GM12878 (cell line): Measurements from ENCODE around the gene COX7C. TPM values are rescaled to one million over a fixed set of nuclear protein-coding genes. Genes with fewer than 3 reads are reported as not detected.

Experiments
- ATAC-seq: fragments of 200-7000 bp; cut with Tn5 transposase; 3 replicates; pipeline ENCODE4 v1.9.1; 2020; ENCODE audit warnings: mild to moderate bottlenecking, moderate library complexity
- BruUV-seq: library from RNA; stranded (reverse); fragments of 400-500 nt; replicated peaks from 2 replicates; lab custom pipeline; 2021; lab: Mats Ljungman, UMichigan
- CTCF ChIA-PET: fragments of 300-600 bp; sonication (Branson Sonifier 250); formaldehyde crosslinking; extraction: SDS; loops from one replicate; lab custom pipeline; 2021; ENCODE audit warnings: inconsistent platforms; lab: Yijun Ruan, JAX
- POLR2A ChIA-PET: fragments of 350-600 bp; formaldehyde crosslinking; extraction: SDS; loops from one replicate; lab custom pipeline; 2021; ENCODE audit warnings: inconsistent platforms; lab: Charles Lee
- RAD21 ChIA-PET: fragments of 300-600 bp; sonication (Branson Sonifier 250); formaldehyde crosslinking; loops from one replicate; lab custom pipeline; 2023; ENCODE audit warnings: antibody characterized with exemption; ENCODE audit not compliant: unreplicated experiment; lab: Charles Lee
- SMC1A ChIA-PET: fragments of 300-600 bp; sonication (Branson Sonifier 250); formaldehyde crosslinking; loops from one replicate; lab custom pipeline; 2023; ENCODE audit not compliant: unreplicated experiment, uncharacterized antibody; lab: Charles Lee
- DNase-seq: peaks from one replicate; pipeline ENCODE4 v3.0.0-alpha.2; 2011; ENCODE audit warnings: low read depth, low spot score
- FAIRE-seq: peaks from 3 replicates; lab custom pipeline; 2011; peaks lifted over from hg19 to GRCh38; lab: Jason Lieb, UNC
- H2AFZ ChIP-seq: 2 replicates; pipeline ENCODE4 v1.6.0; 2011; ENCODE audit warnings: low read depth, low read length, control low read depth; ENCODE audit not compliant: control insufficient read depth
- H3K27ac ChIP-seq: 2 replicates; pipeline ENCODE4 v1.5.1; 2011; ENCODE audit warnings: control low read depth; ENCODE audit not compliant: control insufficient read depth, insufficient read depth
- H3K27me3 ChIP-seq, 2 experiments: replicated peaks in 1 of 2; 2 replicates each; pipeline versions ENCODE4 v1.6.0 to v1.6.1; 2011; ENCODE audit warnings: low read length in 1 of 2; ENCODE audit not compliant: control insufficient read depth in 2 of 2, insufficient read depth in 2 of 2
- H3K36me3 ChIP-seq, 2 experiments: 2 replicates each; pipeline ENCODE4 v1.5.1; 2011; ENCODE audit warnings: low read length in 1 of 2; ENCODE audit not compliant: control insufficient read depth in 2 of 2, insufficient read depth in 2 of 2
- H3K4me1 ChIP-seq: 2 replicates; pipeline ENCODE4 v1.6.1; 2011; ENCODE audit warnings: mild to moderate bottlenecking, low read length, moderate library complexity, mixed read lengths; ENCODE audit not compliant: control insufficient read depth, insufficient read depth
- H3K4me2 ChIP-seq: 2 replicates; pipeline ENCODE4 v1.6.0; 2011; ENCODE audit warnings: control low read depth; ENCODE audit not compliant: control insufficient read depth, insufficient read depth
- H3K4me3 ChIP-seq: fragments of 200-600 bp; sonication (generic); 2 replicates; pipeline ENCODE4 v1.5.1; 2016
- H3K79me2 ChIP-seq: 2 replicates; pipeline ENCODE4 v1.6.0; 2011; ENCODE audit warnings: low read length; ENCODE audit not compliant: control insufficient read depth, insufficient read depth
- H3K9ac ChIP-seq: 2 replicates; pipeline ENCODE4 v1.8.0; 2011; ENCODE audit warnings: low read length, control low read depth, mixed read lengths; ENCODE audit not compliant: control insufficient read depth, insufficient read depth
- H3K9me3 ChIP-seq: replicated peaks from 3 replicates; pipeline ENCODE4 v1.5.1; 2011; ENCODE audit warnings: mild to moderate bottlenecking, low read length; ENCODE audit not compliant: control insufficient read depth, insufficient read depth
- H4K20me1 ChIP-seq: 2 replicates; pipeline ENCODE4 v1.6.0; 2011; ENCODE audit not compliant: control insufficient read depth, insufficient read depth
- ATF7 ChIP-seq: fragments of 450-650 bp; IDR thresholded peaks from 2 replicates; pipeline ENCODE4 v1.6.1; 2016; ENCODE audit warnings: low read depth, mild to moderate bottlenecking
- BACH1 ChIP-seq: fragments of 450-650 bp; IDR thresholded peaks from 2 replicates; pipeline ENCODE4 v1.6.1; 2017; ENCODE audit warnings: mild to moderate bottlenecking, borderline replicate concordance
- EGR1 ChIP-seq, 2 experiments: IDR thresholded peaks; 1 replicate in 1 of 2; 2 replicates in 1 of 2; pipeline ENCODE4 v1.6.1; 2011 to 2012; ENCODE audit warnings: low read depth in 2 of 2, low read length in 2 of 2, borderline replicate concordance in 1 of 2, mild to moderate bottlenecking in 1 of 2, moderate library complexity in 1 of 2
- GATAD2B ChIP-seq: fragments of 450-650 bp; conservative IDR thresholded peaks from 2 replicates; pipeline ENCODE4 v1.6.1; 2017; ENCODE audit warnings: low read depth, mild to moderate bottlenecking, moderate library complexity
- KAT2A ChIP-seq: conservative IDR thresholded peaks from 2 replicates; pipeline ENCODE4 v1.6.1; 2011; ENCODE audit warnings: low read depth, low read length; ENCODE audit not compliant: control insufficient read depth
- MTA3 ChIP-seq: IDR thresholded peaks from 2 replicates; pipeline ENCODE4 v1.6.1; 2012; ENCODE audit warnings: low read length, inconsistent platforms, borderline replicate concordance
- NFIC ChIP-seq: IDR thresholded peaks from 2 replicates; pipeline ENCODE4 v1.6.1; 2012; ENCODE audit warnings: low read depth, mild to moderate bottlenecking, inconsistent platforms, low read length, moderate library complexity
- NFYA ChIP-seq: IDR thresholded peaks from 2 replicates; pipeline ENCODE4 v1.6.1; 2011; ENCODE audit warnings: low read depth, mild to moderate bottlenecking, low read length, improper control_type of control experiment, borderline replicate concordance
- REST ChIP-seq: IDR thresholded peaks from 2 replicates; pipeline ENCODE4 v1.6.1; 2012; ENCODE audit warnings: mild to moderate bottlenecking, low read depth, low read length
- SIN3A ChIP-seq: IDR thresholded peaks from 2 replicates; pipeline ENCODE4 v1.6.1; 2012; ENCODE audit warnings: low read depth, low read length, improper control_type of control experiment
- ZBTB33 ChIP-seq: fragments of 450-650 bp; IDR thresholded peaks from 2 replicates; pipeline ENCODE4 v1.6.1; 2017; ENCODE audit warnings: mild to moderate bottlenecking
- ZNF687 ChIP-seq: fragments of 450-650 bp; IDR thresholded peaks from 2 replicates; pipeline ENCODE4 v1.6.1; 2017; ENCODE audit warnings: mild to moderate bottlenecking, moderate library complexity
- WGBS: methylation state at CpG from one replicate; pipeline ENCODE4 v1.1.6; 2016; ENCODE audit warnings: low lambda C conversion rate; ENCODE audit not compliant: insufficient replicate concordance, insufficient coverage; ENCODE audit errors: missing lambda C conversion rate; 5-methylcytosine and 5-hydroxymethylcytosine counted together
- in situ Hi-C: fragments of 300-500 bp; cut with MboI; formaldehyde crosslinking; loops from 9 replicates; pipeline ENCODE4 v1.14.3; 2018; ENCODE audit warnings: mixed read lengths
- intact Hi-C: fragments of 100-400 bp; cut with micrococcal nuclease; formaldehyde crosslinking; loops from one replicate; pipeline ENCODE4 v1.14.2; 2022; ENCODE audit not compliant: unreplicated experiment
- polyA plus RNA-seq, 11 experiments: library from polyadenylated mRNA; depleted of rRNA in 4 of 11; unstranded in 6 of 11; stranded (reverse) in 5 of 11; fragments of >200 nt; fragmentation: Nextera tagmentation in 4 of 11; fragmentation: Illumina TruSeq in 1 of 11; extraction: Ambion mirVana in 4 of 11; extraction: Trizol in 1 of 11; gene quantifications; 1 replicate in 1 of 11; 2 replicates in 10 of 11; pipeline versions ENCODE4 v1.2.1 to v1.2.3, GENCODE V29; 2011 to 2016; ENCODE audit warnings: inconsistent platforms in 2 of 11, missing spikeins in 2 of 11, low read depth in 1 of 11
- total RNA-seq, 4 experiments: library from RNA; depleted of rRNA in 3 of 4; stranded (reverse); fragments of >200 nt in 3 of 4; fragmentation: Illumina TruSeq in 1 of 4; extraction: Trizol in 1 of 4; gene quantifications; 2 replicates each; pipeline versions ENCODE4 v1.2.1 to v1.2.3, GENCODE V29; 2013 to 2021

Gene COX7C
- total and polyA plus RNA-seq, 10 of the 15 experiments (the other 5 are each of a cell fraction or from before 2014, with no cell fraction given), result 484 to 1,591 (median 883) TPM

GRCh38 chr5:86640998-86641397 lies 23.3 kb downstream of the COX7C start:
- Histone ChIP-seq H3K4me1 (no peaks in the 10 kb centered on the region), H4K20me1 (no peaks in the 10 kb centered on the region), H3K4me3 (no peak overlapping the region), H3K9ac (no peak overlapping the region), H3K4me2 (no peak overlapping the region), H3K9me3 (no peaks in the 10 kb centered on the region), H3K79me2 (no peaks in the 10 kb centered on the region), H3K36me3 (no peaks in the 10 kb centered on the region), H3K27me3 (peaks cover 0 to 2% of the 10 kb centered on the region in 2 experiments; a peak in 2 of 4 replicates), H3K27ac (no peak overlapping the region), H2AFZ (no peak overlapping the region)
- BruUV-seq, result no TSS peak
- SMC1A ChIA-PET, result interaction anchor here (1.6 kb wide), 1 partner anchor 16 kb away, joined by 4 read pairs; no protein-coding TSS in a partner anchor
- in situ Hi-C loops (no loop called here), intact Hi-C loops (no loop called here)
- FAIRE-seq (no peak), DNase-seq (no peak), ATAC-seq (no peak)
- RAD21 ChIA-PET, result no interaction called here
- WGBS, result 4% methylated on average over 2 of the region's 2 CpGs
- CTCF ChIA-PET, result no interaction called here
- POLR2A ChIA-PET, result no interaction called here
- TF ChIP-seq REST (no peak), SIN3A (no peak), NFIC (no peak), ZNF687 (no peak), EGR1 (IDR thresholded peaks at IDR 0.05; ENCODE audit: borderline replicate concordance in 1 of 2, low read depth in 2 of 2, low read length in 2 of 2) (no peak), BACH1 (no peak), ATF7 (no peak), GATAD2B (no peak), MTA3 (no peak), KAT2A (no peak), NFYA (no peak), ZBTB33 (no peak)
